RCC 7860 (cell line): ENCODE measurements around the gene SLCO3A1.

Experiments
- DNase-seq: peaks from one replicate; pipeline ENCODE4 v3.0.0-alpha.2; 2015; ENCODE audit warnings: low spot score
- FAIRE-seq: peaks from 2 replicates; lab custom pipeline; 2012; peaks lifted over from hg19 to GRCh38; lab: Jason Lieb, UNC

The SLCO3A1 gene

DNA sequence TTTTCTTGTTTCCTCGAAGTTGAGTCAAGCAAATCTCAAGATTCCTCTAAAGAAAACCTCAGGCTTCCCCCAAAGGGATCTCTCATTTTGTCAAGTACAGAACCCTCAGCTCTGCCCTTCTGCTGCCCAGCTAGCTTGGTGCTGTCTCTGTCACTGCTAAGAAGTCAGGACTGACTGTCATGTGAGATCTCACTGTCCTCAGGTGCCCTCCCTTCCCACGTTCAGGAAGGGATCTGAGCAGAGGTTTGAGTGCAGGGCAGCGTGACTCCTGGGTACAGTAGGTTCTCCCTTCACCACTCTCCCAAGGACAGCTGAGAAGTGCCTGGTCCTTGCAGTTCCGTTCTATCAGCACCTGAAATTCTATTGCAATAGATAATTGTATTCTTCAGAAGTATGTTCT is 229.7 kb downstream of the SLCO3A1 start:
- FAIRE-seq, result no peak
- DNase-seq, result no peak

DNA sequence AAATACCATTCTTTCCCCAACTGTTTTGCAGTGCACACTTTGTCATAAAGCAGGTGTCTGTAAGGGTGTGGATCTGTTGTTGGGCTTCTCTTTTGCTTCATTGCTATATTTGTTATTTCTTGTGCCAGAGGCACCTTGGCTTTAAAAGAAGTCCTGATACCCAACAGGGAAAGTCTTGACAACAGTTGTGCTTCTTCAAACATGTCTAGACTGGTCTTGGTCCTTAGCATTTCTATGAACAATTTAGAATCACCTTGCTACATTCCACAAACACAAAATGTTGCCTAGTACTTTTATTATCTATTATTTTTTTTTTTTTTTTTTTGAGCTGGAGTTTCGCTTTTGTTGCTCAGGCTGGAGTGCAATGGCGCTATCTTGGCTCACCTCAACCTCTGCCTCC is 233.7 kb downstream of the SLCO3A1 start:
- FAIRE-seq (no peak), DNase-seq (no peak)

DNA sequence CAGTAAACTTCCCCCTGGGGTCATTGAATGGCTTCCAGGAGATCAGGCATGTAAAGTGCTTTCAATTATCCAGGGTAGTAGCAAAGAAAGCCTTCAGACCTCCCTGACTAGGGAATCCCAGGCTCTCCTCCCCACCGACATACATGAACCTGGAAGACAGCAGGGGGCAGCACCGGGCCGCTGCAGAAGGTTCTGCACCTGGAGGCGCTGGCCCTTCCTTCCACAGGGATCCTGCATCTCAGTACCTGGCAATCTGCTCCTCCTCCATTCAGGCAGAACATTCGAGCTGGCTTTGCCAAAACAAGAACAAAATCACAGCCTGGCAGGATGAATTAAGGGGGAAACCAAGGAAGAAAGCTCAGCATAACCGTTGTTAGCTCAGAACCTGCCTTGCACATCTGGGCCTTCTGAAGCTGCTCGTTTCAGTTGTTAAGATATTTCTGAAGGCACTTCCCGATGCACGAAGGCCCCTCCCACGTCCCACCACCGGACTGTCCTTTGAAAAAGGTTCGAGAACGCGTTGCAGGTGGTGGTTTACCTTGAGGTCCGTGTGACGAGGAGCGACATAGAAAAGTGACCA is 237.7 kb downstream of the SLCO3A1 start:
- DNase-seq (no peak), FAIRE-seq (no peak)

DNA sequence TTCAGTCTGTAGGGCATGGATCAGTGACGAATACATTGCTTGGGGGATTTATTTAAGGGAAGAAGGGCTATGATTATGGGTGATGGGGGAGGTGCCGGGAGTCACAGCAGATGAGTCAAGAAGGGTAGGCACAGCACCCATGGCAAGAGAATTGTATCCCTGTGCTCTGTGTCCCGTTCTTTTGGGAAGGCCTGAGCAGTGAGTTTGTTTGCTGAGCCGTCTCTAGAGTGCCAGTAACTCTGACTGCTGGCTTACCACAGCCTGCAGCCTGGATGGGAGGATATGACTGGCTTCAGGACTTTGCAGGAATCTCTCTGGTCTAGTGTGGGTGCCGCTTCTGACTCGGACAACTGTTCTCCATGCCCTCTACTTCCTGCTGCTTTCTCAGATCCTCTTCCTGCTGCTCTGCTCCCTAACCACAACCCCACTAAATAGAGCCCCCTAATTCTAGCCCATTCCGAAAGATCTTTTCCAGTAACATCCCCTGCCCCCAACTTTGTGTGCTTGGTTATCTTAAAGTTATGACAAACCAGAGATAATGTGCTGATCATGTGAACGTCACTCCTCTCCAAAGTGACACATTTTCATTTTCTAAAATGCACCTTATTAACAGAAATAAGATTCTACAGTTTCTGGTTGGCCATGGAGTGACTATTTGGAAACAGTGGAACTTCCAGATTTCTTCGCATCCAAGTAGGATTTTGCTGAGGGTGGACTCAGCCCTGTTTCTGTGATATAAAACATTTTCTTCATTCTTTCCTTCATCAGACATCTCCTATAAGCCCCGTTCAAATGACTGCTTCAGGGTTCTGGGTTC is 239.0 kb downstream of the SLCO3A1 start:
- DNase-seq, result no peak
- FAIRE-seq, result no peak

DNA sequence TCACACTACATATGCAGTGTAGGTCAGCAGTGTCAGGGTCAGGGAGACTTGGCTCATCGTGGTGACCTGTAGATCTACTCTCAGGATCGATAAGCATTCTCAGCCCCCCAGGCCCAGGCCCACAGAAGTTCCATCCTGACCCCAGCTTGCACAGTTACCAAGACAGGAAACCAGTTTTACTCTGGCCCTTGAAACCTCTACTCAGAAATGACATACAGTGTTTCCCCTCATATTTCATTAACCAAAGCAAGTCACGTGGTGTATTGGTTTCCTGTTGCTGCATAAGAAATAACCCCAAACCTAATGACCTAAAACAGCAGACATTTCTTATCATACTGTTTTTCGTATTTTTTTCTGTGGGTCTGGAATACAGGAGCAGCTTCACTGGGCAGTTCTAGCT is 242.2 kb downstream of the SLCO3A1 start:
- DNase-seq (no peak), FAIRE-seq (no peak)

DNA sequence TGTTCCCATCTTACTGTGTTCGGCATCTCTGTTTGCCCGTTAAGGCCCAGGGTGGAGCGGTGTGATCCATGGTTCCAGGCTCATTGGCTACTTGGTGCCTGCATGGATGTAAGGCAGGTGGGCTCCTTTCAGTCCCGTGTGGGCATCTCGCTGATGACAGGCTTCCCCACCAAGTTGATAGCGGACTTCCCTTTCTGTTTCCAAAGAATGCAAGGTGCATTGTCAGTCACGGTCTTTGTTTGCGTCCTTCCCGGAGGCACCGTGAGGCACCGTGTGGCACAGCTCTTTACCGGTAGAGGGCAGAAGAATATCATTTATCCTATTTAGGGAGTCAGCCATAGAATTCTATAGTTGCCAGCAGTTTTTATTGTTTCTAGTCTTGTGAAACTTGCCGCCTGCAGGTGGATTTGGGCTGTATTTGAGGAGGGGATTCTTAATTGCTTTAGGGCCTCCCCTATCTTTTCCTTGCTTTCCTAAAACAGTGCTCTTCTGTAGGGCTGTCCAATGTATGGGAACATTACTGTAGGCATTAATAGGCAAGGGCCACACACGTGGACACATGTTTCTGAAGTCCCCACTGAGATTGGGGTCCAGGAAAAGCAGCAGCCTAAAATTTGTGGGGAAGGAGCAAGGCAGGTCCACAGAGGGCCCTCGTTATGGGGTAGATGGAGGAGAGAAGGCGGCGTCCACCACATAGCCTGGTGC is 244.1 kb downstream of the SLCO3A1 start:
- no peak for DNase-seq
- no peak for FAIRE-seq

DNA sequence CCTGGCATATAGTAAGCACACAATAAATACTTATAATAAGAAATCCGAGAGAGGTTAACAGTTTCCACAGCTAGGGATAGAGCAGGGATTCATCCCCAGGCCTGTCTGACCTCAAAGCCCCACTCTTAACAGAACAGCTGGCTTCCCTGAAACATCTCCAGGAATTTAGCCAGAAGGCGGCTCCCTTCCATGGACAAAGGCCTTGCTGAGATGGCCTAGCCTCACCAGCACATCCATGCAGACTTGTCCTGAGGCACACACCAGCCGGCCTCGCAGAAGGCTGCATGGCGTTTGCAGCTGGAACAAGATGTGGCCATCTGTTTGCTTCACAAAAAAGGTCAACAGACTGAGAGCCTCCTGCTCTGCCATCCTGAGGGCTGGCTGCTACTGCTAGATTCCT is 245.4 kb downstream of the SLCO3A1 start:
- FAIRE-seq (no peak), DNase-seq (no peak)

DNA sequence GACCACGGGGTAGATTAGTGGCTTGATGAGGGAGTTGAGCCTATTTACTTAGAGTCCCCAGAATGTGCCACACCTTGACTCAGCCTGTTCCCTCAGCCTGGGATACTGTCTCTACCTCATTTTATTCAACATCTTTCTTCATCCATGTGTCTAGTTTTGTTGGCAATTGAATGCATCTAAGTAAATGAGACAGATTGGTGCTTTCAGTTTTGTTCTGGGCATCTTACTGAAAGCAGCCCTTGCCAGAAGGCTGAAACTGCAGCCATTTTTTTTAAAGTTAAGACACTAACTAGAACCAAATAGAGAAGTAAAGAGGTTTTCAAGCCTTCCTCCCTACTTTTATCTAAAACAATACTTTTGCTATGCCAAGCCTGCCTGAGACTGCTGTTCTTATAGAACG is 246.8 kb downstream of the SLCO3A1 start:
- no peak for DNase-seq
- no peak for FAIRE-seq

DNA sequence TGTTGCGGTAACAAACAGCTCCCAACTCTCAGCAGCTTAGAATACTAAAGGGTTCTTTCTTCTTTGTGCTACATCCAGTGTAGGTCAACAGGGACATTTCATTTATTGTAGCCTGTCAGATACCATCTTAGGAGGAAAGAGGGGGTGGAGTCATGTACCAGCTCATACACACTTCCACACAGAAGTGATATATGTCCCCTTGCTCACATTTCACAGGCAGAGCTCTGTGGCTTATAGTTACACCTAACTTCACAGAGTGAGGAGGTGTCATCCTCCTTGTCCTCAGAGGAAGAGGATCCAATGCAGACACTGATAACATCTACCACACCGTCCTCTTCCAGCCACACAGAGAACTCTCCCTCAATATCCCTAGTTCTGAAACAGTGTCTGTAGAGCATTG is 247.2 kb downstream of the SLCO3A1 start:
- DNase-seq, result no peak
- FAIRE-seq, result no peak

DNA sequence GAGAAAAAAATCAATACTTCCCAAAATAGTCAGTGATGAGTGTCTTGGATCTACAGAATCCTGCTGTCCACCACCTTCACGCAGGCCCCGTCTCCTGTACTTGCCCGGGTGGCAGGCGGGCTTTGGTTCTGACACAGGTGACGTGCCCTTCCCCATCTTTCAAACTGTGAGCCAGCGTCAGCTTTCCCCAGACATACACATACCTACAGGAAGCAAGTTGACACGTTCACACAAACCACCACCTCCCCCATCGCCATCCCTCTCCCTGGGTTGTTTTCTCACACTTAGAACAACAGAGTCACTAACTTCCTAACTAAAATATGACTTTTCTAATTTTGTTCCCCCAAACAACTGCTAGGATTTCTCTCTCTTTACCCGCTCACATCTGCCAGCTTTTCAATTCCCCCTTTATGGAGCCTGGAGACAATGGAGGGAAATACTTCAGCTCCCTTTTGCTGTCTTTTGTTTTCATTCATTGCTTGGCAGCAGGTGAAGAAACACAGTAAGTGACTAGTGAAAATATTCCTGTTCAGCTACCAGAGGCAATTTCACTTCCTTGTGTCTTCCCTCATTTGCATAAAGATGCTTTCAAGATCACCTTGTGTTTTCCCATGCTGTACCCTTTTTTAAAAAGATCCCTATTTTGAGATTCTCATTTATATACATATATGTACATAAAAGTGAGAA is 248.3 kb downstream of the SLCO3A1 start:
- DNase-seq, result no peak
- FAIRE-seq, result no peak

DNA sequence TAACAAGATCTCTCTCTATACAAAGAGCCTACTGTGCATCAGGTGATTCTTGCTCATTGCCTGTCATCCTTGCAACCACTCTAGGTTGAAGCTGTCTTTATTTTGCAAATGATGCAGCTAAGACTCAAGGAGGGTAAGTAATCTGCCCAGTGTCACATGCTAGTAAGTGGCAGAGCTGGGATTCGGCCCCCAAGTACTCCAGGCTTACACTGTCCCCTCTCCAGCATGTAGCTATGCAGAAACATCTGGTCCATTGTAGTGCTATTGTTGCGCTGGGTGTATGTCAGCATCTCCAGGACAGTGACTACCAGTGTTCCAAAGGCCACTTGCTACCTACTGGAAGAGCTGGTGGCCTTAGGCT is 248.9 kb downstream of the SLCO3A1 start:
- FAIRE-seq, result no peak
- DNase-seq, result no peak

DNA sequence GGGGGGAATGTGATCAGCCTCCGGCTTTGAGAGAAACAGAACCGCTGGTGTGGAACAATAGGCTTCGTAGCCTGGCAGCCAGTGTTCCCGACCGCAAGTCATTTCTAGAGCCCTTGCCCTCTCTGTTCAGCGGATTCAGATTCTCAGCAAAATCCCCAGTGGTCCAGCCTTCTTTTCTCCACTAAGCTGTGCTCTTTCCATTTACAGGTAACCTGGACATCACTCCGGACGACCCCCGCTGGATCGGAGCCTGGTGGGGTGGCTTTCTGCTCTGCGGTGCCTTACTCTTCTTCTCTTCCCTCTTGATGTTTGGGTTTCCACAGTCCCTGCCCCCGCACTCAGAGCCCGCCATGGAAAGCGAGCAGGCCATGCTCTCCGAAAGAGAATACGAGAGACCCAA is 250.6 kb downstream of the SLCO3A1 start:
- DNase-seq (no peak), FAIRE-seq (no peak)

DNA sequence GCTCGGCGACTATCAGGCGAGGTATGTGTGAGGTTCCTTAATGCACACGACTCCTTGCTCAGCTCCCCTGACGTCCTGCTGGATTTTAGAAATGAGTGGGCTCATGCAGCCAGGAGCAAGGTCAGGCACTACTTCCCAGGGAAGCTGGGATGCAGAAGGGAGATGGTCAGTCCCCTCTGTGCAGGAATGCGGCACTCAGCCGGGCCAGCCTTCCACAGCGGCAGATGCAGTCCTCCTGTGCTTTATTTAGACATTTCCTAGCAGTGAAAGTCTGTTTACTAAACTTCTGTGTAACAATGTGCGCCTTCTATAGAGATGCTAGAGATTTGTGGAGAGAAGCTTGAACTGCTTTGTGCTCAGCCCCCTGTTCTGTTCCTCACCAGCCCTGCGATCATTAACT is 252.1 kb downstream of the SLCO3A1 start:
- FAIRE-seq (no peak), DNase-seq (no peak)

DNA sequence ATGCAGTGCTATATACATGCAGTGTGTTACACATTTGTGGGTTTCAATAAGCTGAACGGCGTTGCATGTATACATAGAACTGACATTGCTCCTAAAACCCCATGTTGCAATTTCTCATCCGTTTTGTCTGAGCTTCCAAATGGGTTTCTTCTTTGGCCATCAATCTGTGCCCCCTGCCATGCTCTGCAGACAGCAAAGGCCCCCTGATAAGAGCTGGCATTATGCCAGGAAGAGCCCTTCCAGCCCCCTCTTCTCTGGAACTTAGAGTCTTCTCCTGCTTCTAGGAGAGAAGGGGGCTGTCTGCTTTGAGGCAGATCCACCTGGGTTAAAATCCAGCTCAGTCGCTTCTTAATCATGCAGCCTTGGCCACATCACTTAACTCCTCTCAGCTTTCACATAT is 254.0 kb downstream of the SLCO3A1 start:
- FAIRE-seq, result no peak

DNA sequence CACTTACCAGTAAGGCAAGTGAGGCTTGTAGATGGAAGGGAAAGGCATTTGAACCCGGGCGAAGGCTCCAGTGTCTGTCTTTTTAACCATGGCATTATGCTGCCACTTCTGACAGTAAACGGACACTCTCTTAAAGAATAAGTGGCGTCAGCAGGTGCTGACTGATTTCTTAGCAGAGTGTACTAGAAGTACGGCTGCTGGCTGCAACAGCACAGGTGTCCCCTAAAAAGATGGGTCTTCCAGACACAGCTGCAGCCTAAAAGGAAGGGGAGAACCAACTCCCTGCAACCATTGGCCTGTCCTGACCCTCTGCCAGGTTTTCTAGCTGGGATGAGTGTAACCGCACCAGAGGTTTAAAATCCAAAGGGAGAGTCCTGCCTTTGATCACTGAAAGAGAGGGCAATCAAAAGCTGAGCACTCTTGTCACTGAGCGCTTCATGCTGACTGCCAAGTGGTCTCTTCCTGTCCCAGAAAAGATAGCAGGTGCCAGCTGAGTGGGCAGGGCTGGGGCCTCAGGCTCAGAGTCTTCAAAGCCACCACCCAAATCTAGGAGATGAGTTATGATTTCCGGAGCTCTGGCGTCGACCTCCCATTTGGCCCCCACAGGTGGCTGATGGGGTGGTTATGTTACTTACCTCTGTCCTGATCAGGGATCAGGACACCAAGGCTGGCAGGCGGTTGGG is 255.8 kb downstream of the SLCO3A1 start:
- DNase-seq (no peak), FAIRE-seq (no peak)

More for the DNA sequence above, 254.0 kb downstream of the SLCO3A1 start:
- no peak for DNase-seq

DNA sequence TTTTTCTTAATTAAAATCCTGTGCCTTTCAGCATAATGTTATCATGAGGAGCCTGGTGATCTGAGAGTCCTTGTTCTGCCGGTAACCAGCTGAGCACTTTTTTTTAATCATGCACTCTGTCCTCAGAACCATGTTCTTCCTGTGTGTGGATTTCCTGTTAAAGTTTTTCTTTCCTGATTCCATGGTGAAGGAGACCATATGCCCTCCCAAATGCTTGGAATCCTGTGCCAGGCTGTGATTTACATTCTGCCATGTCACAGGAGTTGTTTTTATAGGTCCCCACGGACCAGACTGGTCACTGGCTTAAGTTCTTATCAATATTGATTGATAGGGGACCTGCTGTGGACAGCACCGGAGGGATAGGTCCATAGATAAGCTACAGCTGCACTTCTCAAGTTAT is 257.8 kb downstream of the SLCO3A1 start:
- DNase-seq (no peak), FAIRE-seq (no peak)

DNA sequence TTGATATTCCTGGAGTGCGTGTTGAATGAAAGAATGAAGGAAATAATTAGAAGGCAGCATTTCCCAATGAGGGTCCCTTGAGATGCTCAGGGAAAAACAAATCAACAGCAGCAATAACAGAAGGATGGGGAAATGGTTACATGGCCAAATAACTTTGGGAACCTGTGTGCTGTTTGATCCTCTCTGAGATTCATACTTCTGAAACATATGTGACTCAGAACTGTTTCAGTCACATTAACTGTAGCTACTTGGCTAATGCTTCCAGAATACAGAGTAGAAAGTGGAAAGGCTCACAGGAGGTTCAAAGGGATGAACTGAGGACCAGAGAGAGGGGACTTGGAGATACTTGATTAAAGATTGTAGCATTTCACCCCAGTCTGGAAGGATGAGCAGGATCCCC is 258.2 kb downstream of the SLCO3A1 start:
- no peak for FAIRE-seq
- DNase-seq, result no peak

DNA sequence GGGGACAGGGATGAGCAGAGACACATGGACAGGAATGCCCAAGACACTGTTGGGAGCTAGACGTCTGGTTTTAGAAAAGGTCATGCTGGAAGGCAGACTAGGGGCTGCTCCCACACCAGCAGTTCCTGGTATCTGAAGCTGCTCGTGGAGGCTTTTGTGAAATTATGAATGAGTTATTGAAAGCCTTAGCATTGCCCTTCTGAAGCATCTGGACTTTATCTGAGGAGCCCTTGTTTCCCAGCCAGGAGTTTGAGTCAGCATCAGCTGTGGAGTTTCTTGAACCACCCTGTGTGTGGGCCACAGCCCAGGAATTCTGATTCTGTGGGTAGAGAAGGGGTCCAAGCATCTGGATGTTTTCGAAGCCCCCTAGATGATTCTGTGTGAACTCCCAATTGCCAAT is 258.7 kb downstream of the SLCO3A1 start:
- FAIRE-seq (no peak), DNase-seq (no peak)

DNA sequence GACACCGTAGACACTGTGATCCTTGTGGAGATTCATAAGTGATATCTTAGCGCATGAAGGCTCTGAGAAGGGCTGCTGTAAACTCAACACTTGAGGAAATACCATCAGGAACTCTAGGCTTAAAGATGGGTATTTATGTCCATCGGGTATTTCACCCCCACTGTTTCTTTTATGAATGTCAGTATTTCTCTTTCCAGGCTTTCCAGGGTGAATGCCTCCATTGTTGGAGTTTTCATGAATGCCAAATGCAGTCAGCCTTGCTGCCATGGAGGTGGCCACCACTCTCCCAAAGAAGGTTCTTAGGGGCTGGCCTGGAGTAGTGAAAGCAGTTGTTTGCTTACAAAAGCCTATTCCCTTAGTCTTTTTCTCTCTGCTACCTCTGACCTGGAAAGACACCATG is 259.2 kb downstream of the SLCO3A1 start:
- no peak for FAIRE-seq
- no peak for DNase-seq

DNA sequence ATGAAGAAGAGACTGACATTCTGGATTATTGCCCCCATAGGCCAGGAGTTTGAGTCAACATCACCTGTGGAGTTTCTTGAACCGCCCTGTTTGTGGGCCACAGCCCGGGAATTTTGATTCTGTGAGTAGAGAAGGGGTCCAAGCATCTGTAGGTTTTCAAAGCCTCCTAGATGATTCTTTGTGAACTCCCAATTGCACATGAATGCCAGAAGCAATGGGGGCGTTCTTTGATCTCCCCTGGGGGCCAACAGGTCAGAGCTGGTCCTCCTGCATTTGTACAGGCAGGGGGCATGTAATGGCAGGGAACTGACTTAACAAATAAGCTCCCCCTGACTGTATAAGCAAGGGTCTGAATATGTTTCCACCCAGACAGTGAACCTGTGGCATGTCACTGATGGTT is 260.3 kb downstream of the SLCO3A1 start:
- no peak for FAIRE-seq
- DNase-seq, result no peak

DNA sequence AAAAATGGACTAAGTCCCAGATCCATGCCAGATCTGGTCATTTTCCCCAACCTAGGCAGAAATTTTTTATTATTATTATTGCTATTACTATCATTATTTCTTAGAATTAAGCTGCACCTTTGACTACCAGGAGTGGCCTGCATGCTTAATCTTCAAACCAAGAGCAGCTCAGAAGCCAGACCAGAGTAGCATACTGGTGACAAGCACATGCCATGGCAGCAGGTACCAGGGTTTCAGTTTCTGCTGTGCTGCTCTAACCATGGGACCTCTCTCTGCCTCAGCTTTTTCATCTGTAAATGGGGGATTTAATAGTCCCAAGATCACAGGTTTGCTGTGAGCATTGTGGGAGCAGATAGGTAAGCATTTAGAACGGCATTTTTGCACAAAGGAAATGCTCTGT is 262.3 kb downstream of the SLCO3A1 start:
- FAIRE-seq, result no peak
- no peak for DNase-seq
